Kidney (tissue), 22 donors: ENCODE results near the gene CGREF1. TPM values are rescaled to one million over a fixed set of nuclear protein-coding genes. Genes with fewer than 3 reads are reported as not detected.

Source experiments
- DNase-seq, 5 donors: peaks; one replicate each; pipeline ENCODE4 v3.0.0-alpha.2; 2013 to 2020
- FAIRE-seq: peaks from 2 replicates; lab custom pipeline; 2012; peaks lifted over from hg19 to GRCh38; lab: Jason Lieb, UNC
- H3K27ac ChIP-seq, 2 donors: one replicate each; pipeline ENCODE4 v1.7.0; 2013; ENCODE audit warnings: low read depth in 2 of 2, low read length in 2 of 2, inconsistent platforms in 1 of 2
- H3K27me3 ChIP-seq: one replicate; pipeline ENCODE4 v1.7.1; 2013; ENCODE audit warnings: low read length, inconsistent platforms; ENCODE audit not compliant: control insufficient read depth, insufficient read depth
- H3K36me3 ChIP-seq, 3 donors: one replicate each; pipeline versions ENCODE4 v1.7.0 to v1.7.1; 2013; ENCODE audit warnings: low read length in 3 of 3, control low read depth in 1 of 3, inconsistent platforms in 1 of 3; ENCODE audit not compliant: insufficient read depth in 3 of 3, control insufficient read depth in 2 of 3
- H3K4me1 ChIP-seq, 3 donors: one replicate each; pipeline versions ENCODE4 v1.7.0 to v1.7.1; 2013; ENCODE audit warnings: low read length in 3 of 3, inconsistent platforms in 1 of 3, low read depth in 1 of 3; ENCODE audit not compliant: control insufficient read depth in 2 of 3, insufficient read depth in 2 of 3
- H3K4me3 ChIP-seq, 3 donors: one replicate each; pipeline versions ENCODE4 v1.7.0 to v1.8.1; 2013; ENCODE audit warnings: low read length in 3 of 3, control low read depth in 1 of 3, inconsistent platforms in 1 of 3
- H3K9ac ChIP-seq, 3 donors: one replicate each; pipeline versions ENCODE4 v1.7.0 to v1.7.1; 2013; ENCODE audit warnings: low read length in 3 of 3, control low read depth in 1 of 3, inconsistent platforms in 1 of 3
- H3K9me3 ChIP-seq, 3 donors: one replicate each; pipeline versions ENCODE4 v1.7.0 to v1.7.1; 2013; ENCODE audit warnings: low read length in 3 of 3, control low read depth in 1 of 3, inconsistent platforms in 1 of 3; ENCODE audit not compliant: control insufficient read depth in 2 of 3, insufficient read depth in 1 of 3
- intact Hi-C: fragments of 100-400 bp; cut with DNase I; formaldehyde crosslinking; loops from one replicate; pipeline ENCODE4 v1.11.1; 2022
- long read RNA-seq, 10 donors: library from polyadenylated mRNA in 1 of 10; unstranded in 1 of 10; transcript quantifications; one replicate each; pipeline ENCODE4 v2.0.0 and lab custom pipeline, GENCODE V29; 2021 to 2026
- polyA plus RNA-seq: library from polyadenylated mRNA; stranded (reverse); fragments of 350-450 nt; fragmentation: Illumina TruSeq; extraction: RNeasy Lipid Tissue Mini Kit (QIAGEN cat#74804); gene quantifications from one replicate; pipeline ENCODE4 v1.2.3, GENCODE V29; 2014; ENCODE audit warnings: low read depth, low replicate concordance; ENCODE audit not compliant: insufficient read depth
- total RNA-seq: library from RNA; stranded (reverse); fragmentation: NEBNext Ultra II Directional; extraction: Animal tissue kit (Norgen Biotek cat#: 25700); gene quantifications from one replicate; pipeline ENCODE4 v1.2.1, GENCODE V29; 2021
- TF ChIP-seq, protein P1 (sequence below): IDR thresholded peaks from 3 replicates; pipeline ENCODE4 v1.5.1; 2012; ENCODE audit warnings: mild to moderate bottlenecking, moderate library complexity, borderline replicate concordance; ENCODE audit not compliant: insufficient read depth; ENCODE audit errors: extremely low read depth
- donor health status: control.
- donor health status: control.
- donor health status: control.
- donor health status: control.
- donor health status: control.
- donor health status: DM: yes; HTN: yes; CAD: no.
- donor health status: Normal renal cell carcinoma (clear cell type).

The CGREF1 gene, protein sequence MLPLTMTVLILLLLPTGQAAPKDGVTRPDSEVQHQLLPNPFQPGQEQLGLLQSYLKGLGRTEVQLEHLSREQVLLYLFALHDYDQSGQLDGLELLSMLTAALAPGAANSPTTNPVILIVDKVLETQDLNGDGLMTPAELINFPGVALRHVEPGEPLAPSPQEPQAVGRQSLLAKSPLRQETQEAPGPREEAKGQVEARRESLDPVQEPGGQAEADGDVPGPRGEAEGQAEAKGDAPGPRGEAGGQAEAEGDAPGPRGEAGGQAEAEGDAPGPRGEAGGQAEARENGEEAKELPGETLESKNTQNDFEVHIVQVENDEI
- total RNA-seq, result 3.7 TPM
- polyA plus RNA-seq, result 3.8 TPM
- long read RNA-seq, donor 1, partial matches to known transcripts, result 19 of 26 reads
- long read RNA-seq, donor 1, other reads (novel, unspliced or antisense), result 7 of 26 reads
- long read RNA-seq, donor 2, result 0 reads
- long read RNA-seq, donor 3, partial matches to known transcripts, result 35 of 85 reads
- long read RNA-seq, donor 3, other reads (novel, unspliced or antisense), result 49 of 85 reads
- long read RNA-seq, donor 4, result 0 reads
- long read RNA-seq, donor 5, result 0 reads
- long read RNA-seq, donor 6, partial matches to known transcripts, result 0 of 1 reads
- long read RNA-seq, donor 6, other reads (novel, unspliced or antisense), result 0 of 1 reads
- long read RNA-seq, donor 7, result 0 reads
- long read RNA-seq, donor 8, partial matches to known transcripts, result 12 of 23 reads
- long read RNA-seq, donor 8, other reads (novel, unspliced or antisense), result 11 of 23 reads
- long read RNA-seq, donor 9, partial matches to known transcripts, result 22 of 29 reads
- long read RNA-seq, donor 9, other reads (novel, unspliced or antisense), result 7 of 29 reads
- long read RNA-seq, donor 10, partial matches to known transcripts, result 0 of 1 reads
- long read RNA-seq, donor 10, other reads (novel, unspliced or antisense), result 0 of 1 reads

DNA sequence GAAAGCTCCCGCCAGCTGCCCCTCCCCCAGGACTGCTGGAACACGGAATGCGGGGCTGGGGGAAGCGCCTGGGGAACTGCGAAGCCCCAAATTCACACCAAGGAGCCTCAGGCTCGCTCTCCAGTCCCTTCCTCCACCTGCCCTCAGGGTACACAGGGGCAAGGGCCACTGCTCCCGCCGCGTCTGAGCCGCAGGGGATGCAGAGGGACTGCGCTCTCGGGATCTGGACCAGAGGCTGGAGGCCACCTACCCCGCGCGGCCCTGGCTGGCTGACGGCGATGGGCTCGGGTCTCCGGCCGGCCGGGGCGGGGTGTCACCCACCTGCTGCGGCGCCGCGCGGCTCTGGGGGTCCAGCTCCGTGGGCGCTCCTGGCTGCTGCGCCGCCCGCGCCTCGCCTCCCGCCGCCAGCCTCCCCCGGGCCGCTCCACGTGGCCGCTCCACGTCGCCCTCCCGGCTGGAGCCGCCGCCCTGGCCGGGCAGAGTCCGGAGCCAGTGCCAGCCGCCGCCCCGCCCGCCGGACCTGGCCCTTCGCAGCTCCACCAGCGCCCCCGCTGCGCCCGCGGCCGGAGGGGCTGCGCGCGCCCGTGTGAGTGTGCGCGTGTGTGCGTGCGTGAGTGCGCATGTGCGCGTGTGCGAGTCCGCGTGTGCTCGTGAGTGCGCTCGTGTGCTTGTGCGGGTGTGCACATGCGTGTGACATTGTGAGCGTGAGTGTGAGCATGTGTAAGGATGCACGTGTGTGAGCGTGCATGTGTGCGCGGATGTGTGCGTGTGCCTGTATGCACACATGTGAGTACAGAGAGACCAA lies at the start of gene CGREF1:
CGREF1 (minus strand) TSS at position 604 of the 805 bp plus-strand sequence. CDS start 14,762 bp downstream, outside the sequence.
- Histone ChIP-seq H3K36me3 (no peaks in the 10 kb centered on the region), H3K4me3 (peak within 1 kb of the TSS; percentile 61 to 71 (median 68)), H3K27ac (no peak within 1 kb of the TSS), H3K9me3 (peaks cover 0 to 1% (median 0%) of the 10 kb centered on the region in 3 donors), H3K27me3 (peaks cover 7% of the 10 kb centered on the region), H3K9ac (peak within 1 kb of the TSS in 1 of 3 donors; percentile 36), H3K4me1 (peaks cover 0 to 11% (median 0%) of the 10 kb centered on the region in 3 donors)
- DNase-seq (peak in 2 of 5 donors; percentile 23 to 37), FAIRE-seq (no peak)
- intact Hi-C loops, result no loop called here
- TF ChIP-seq, protein P1, sequence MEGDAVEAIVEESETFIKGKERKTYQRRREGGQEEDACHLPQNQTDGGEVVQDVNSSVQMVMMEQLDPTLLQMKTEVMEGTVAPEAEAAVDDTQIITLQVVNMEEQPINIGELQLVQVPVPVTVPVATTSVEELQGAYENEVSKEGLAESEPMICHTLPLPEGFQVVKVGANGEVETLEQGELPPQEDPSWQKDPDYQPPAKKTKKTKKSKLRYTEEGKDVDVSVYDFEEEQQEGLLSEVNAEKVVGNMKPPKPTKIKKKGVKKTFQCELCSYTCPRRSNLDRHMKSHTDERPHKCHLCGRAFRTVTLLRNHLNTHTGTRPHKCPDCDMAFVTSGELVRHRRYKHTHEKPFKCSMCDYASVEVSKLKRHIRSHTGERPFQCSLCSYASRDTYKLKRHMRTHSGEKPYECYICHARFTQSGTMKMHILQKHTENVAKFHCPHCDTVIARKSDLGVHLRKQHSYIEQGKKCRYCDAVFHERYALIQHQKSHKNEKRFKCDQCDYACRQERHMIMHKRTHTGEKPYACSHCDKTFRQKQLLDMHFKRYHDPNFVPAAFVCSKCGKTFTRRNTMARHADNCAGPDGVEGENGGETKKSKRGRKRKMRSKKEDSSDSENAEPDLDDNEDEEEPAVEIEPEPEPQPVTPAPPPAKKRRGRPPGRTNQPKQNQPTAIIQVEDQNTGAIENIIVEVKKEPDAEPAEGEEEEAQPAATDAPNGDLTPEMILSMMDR, result no peak

DNA sequence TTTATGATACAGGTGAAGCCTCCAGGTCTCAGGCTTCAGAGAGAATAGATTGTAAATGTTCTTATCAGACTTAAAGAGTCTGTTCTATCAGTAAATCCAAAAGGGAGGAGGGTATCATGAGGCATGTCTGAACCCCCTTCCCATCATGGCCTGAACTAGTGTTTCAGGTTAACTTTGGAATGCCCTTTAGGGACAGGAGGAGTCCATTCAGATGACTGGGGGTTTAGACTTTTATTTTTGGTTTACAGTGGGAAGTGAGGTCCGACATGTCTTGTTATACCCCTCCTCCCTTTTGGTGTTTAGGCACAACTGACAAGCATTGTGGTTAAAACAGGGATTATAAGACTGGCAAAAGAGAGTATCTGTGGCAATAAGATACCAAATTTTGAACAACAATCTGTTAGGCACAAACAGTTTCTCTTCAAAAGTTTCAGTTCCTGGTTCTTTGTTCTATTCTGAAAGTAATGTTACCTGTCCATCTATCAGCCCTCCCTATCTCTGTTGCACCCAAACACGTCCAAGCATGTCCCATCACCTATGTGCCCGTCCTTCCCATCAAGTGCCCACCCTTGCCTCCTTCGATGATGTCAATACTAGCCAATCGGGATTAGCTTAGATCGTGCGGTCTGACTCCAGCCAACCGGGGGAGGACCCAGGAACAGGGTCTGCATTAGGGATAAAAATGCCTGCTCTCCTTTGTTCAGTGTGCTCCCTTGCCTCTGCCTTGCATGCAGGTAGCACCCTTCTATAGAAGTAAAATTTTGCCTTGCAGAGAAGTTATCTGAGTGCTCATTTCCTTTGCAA lies 46.2 kb upstream of the CGREF1 start:
- Histone ChIP-seq H3K9me3 (no peaks in the 10 kb centered on the region), H3K27me3 (no peaks in the 10 kb centered on the region), H3K9ac (no peak overlapping the region), H3K4me1 (no peaks in the 10 kb centered on the region), H3K27ac (no peak overlapping the region), H3K36me3 (no peaks in the 10 kb centered on the region), H3K4me3 (no peak overlapping the region)
- intact Hi-C loops, result no loop called here
- DNase-seq (no peak), FAIRE-seq (no peak)
- TF ChIP-seq, protein P1, result no peak
